ENCODE data around the gene CAMTA1. TPM values are rescaled to one million over a fixed set of nuclear protein-coding genes. Genes with fewer than 3 reads are reported as not detected.

The CAMTA1 gene
- polyA plus RNA-seq, 1 experiment: 23.1 TPM

DNA sequence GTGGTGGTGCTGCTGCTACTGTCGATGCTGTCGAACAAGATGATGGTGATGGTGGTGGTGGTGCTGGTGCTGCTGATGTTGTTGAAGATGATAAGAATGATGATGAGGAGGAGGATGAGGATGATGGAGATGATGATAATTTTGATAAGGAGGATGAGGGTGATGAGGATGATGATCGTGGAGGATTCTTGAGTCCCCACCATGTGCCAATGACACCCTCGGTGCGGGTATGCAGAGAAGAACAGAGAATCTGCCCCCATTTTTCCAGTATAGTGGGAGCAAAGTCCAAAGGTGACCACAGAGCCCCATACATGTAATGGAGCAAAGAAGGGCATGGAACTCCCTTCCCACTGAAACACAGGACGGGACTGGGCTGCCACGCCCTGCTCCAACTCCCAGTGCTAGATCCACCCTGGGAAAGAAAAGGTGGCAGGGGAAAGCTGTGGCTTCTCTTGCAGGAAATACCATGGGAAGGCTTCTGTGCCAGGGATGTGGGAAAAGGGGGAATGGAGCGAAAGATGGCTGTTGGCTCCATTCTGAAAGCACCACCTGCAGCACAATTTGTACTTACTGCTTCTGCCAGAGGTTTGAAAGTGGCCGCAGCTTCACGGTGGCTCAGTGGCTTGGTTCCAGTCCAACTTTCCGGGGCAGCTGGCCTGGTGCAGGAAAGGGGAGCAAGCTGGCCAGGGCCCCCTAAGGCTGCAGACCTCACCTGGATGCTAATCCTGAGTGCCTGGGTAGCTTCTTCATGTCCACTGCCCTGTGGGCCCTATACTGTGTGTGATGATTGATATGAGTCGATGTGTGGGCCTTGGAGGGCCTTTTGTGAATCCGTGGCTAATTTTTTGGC, 598.6 kb downstream of the CAMTA1 start:
- no peaks in the 10 kb centered on the region for H3K36me3 ChIP-seq (ENCODE audit: control insufficient read depth, insufficient read depth, low read length)
- no peak for DNase-seq (ENCODE audit: low read depth)
- ChIA-PET CTCF (interaction anchor here (1.0 kb wide), 1 partner anchor 14 kb away, joined by 4 read pairs; no protein-coding TSS in a partner anchor), POLR2A (no interaction called here)
- H3K4me3 ChIP-seq (ENCODE audit: low read depth, low read length): no peak overlapping the region
- no peaks in the 10 kb centered on the region for H3K27me3 ChIP-seq (ENCODE audit: control insufficient read depth, insufficient read depth, low read length)
- TF ChIP-seq CTCF (IDR thresholded peaks at IDR 0.05; ENCODE audit: insufficient read depth, low read depth, low read length): no peak

- no peaks in the 10 kb centered on the region for H3K36me3 ChIP-seq (ENCODE audit: control insufficient read depth, insufficient read depth, low read length)
- ChIA-PET POLR2A (no interaction called here), CTCF (interaction anchor here (0.6 to 1.0 kb wide), 2 partner anchors 14 to 22 kb away, joined by 3 to 4 read pairs; no protein-coding TSS in a partner anchor)
Measured at GRCh38 chr1:7384679-7385078, 599.4 kb downstream of the CAMTA1 start.

GRCh38 chr1:7385471-7386225, 600.4 kb downstream of the CAMTA1 start:
- POLR2A ChIA-PET: no interaction called here
- Histone ChIP-seq H3K27me3 (ENCODE audit: control insufficient read depth, insufficient read depth, low read length) (no peaks in the 10 kb centered on the region), H3K4me3 (ENCODE audit: low read depth, low read length) (no peak overlapping the region), H3K36me3 (ENCODE audit: control insufficient read depth, insufficient read depth, low read length) (no peaks in the 10 kb centered on the region)
- no peak for TF ChIP-seq CTCF (IDR thresholded peaks at IDR 0.05; ENCODE audit: insufficient read depth, low read depth, low read length)
- no peak for DNase-seq (ENCODE audit: low read depth)
- CTCF ChIA-PET: interaction anchor here (0.6 kb wide), 1 partner anchor 23 kb away, joined by 3 read pairs; no protein-coding TSS in a partner anchor

More at GRCh38 chr1:7384679-7385078, 599.4 kb downstream of the CAMTA1 start:
- TF ChIP-seq CTCF (IDR thresholded peaks at IDR 0.05; ENCODE audit: insufficient read depth, low read depth, low read length): no peak
- Histone ChIP-seq H3K27me3 (ENCODE audit: control insufficient read depth, insufficient read depth, low read length) (no peaks in the 10 kb centered on the region), H3K4me3 (ENCODE audit: low read depth, low read length) (no peak overlapping the region)
- DNase-seq (ENCODE audit: low read depth): no peak

DNA sequence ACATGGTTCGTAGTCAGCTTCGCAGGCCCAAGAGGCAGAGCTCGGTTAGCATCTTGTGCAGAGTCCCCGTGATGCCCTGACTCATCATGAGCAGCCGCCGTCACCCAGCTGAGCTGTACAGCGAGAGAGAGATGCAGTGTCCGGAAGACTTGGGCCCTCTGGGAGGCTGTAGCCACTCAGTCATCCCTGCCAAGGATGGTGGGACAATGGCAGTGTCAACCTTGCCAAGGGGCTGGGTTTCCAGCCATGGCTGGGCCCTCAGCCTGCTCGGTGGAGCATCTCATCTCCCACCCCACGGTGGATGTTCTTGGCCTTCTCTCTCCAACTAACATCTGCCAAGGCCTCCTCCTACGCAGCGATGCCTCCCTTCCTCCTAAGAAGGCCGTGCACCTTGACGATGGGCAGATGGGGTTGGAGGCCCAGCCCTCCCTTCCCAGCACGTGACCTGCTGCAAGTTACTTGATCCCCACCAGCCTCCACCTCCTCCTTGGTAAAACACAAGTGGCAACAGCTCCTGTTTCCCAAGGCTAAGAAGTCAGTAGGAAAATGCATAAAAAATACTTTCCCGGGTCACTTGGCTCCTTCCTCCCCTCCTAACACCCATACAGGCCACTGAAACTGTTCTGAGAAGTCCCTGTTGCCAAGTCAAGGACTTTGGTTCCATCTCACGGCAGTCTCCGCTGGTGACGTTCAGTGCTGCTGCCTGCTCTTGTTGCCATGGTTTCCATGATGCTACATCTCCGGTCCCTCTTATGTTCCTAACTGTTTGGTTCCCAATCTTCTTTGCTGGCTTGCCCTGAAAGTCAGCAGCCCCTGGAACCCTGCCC, 601.2 kb downstream of the CAMTA1 start:
- DNase-seq (ENCODE audit: low read depth): no peak
- no peaks in the 10 kb centered on the region for H3K27me3 ChIP-seq (ENCODE audit: control insufficient read depth, insufficient read depth, low read length)
- H3K36me3 ChIP-seq (ENCODE audit: control insufficient read depth, insufficient read depth, low read length): no peaks in the 10 kb centered on the region
- ChIA-PET POLR2A (no interaction called here), CTCF (no interaction called here)
- no peak for TF ChIP-seq CTCF (IDR thresholded peaks at IDR 0.05; ENCODE audit: insufficient read depth, low read depth, low read length)
- H3K4me3 ChIP-seq (ENCODE audit: low read depth, low read length): no peak overlapping the region
